Heart left ventricle (tissue), 13 donors: ENCODE data around the gene MKI67.

ENCODE experiments used
- CTCF ChIP-seq, 12 donors: fragments of 200-600 bp; sonication (generic) in 4 of 12; IDR thresholded peaks; one replicate each; pipeline versions ENCODE4 v1.5.0 to v1.8.0; 2018 to 2022; ENCODE audit warnings: antibody characterized with exemption in 12 of 12, mild to moderate bottlenecking in 5 of 12
- POLR2A ChIP-seq, 2 donors: fragments of 450-650 bp; IDR thresholded peaks; one replicate each; pipeline ENCODE4 v1.6.1; 2017; ENCODE audit warnings: antibody characterized with exemption in 2 of 2, mild to moderate bottlenecking in 2 of 2, moderate library complexity in 2 of 2
- donor health status: ischemic (EF 13 %, LVEDD 7.1; RV severe dilation, severe dysfunction).
- donor health status: DM: no; HTN: yes; CAD: no.
- donor health status: DM: no; HTN: no; CAD: no.
- donor health status: ischemic (EF 25% LVEDD 6.9; RV normal size, moderate dysfunction).
- donor health status: ischemic (EF 25% LVEDD 5.7; RV mildly dilated, moderate dysfunction).
- donor health status: ischemic (EF 35%, LVEDD 5.7; RV mildly dilated, moderate dysfunction).
- donor health status: nonischemic (EF 11% LVEDD 7.7; RV severe dilation, severe dysfunction).
- donor health status: DM: yes; HTN: yes; CAD: no.
- donor health status: PGD.
- donor health status: ischemic (EF 29% LVEDD 5.4; RV normal size, mild dysfunction).
- donor health status: nonischemic (EF 23%, LVEDD 6.1; RV moderate dilation, normal function).

- TF ChIP-seq CTCF (IDR thresholded peaks at IDR 0.05) (no peak), POLR2A (IDR thresholded peaks at IDR 0.05) (no peak)
Measured at GRCh38 chr10:128059982-128060293, 66.3 kb downstream of the MKI67 start.
